Gastrocnemius medialis (tissue), 4 donors: ENCODE results near the gene CARD6. TPM values are rescaled to one million over a fixed set of nuclear protein-coding genes. Genes with fewer than 3 reads are reported as not detected.
"Not testable (repeated sequence)": the region's sequence is repeated elsewhere in the genome, so short reads cannot be mapped to it uniquely, and the experiment has no call there.

ENCODE experiments used
- ATAC-seq, 2 donors: fragments of 150-250 bp; one replicate each; pipeline ENCODE4 v1.9.1; 2016
- DNase-seq, 2 donors: peaks; one replicate each; pipeline ENCODE4 v3.0.0-alpha.2; 2019
- H3K27ac ChIP-seq, 4 donors: fragments of 200-600 bp; sonication (generic); 1 replicate in 1 of 4; 2 replicates in 3 of 4; pipeline ENCODE4 v1.5.1; 2016 to 2018; ENCODE audit warnings: mild to moderate bottlenecking in 2 of 4, moderate library complexity in 1 of 4
- H3K27me3 ChIP-seq, 3 donors: fragments of 200-600 bp; sonication (generic) in 2 of 3; 1 replicate in 1 of 3; 2 replicates in 2 of 3; pipeline versions ENCODE4 v1.5.1 to v1.6.0; 2016 to 2019; ENCODE audit warnings: mild to moderate bottlenecking in 1 of 3, moderate library complexity in 1 of 3
- H3K36me3 ChIP-seq, 2 donors: fragments of 200-600 bp; sonication (generic) in 1 of 2; one replicate each; pipeline ENCODE4 v1.5.1; 2017 to 2018
- H3K4me1 ChIP-seq, 2 donors: fragments of 200-600 bp; sonication (generic) in 1 of 2; one replicate each; pipeline ENCODE4 v1.5.1; 2016 to 2017; ENCODE audit warnings: mild to moderate bottlenecking in 2 of 2
- H3K4me3 ChIP-seq, 4 donors: fragments of 200-600 bp; sonication (generic) in 3 of 4; 1 replicate in 1 of 4; 2 replicates in 3 of 4; pipeline ENCODE4 v1.5.1; 2016 to 2019; ENCODE audit warnings: mild to moderate bottlenecking in 2 of 4
- H3K9me3 ChIP-seq, 3 donors: fragments of 200-600 bp; sonication (generic) in 2 of 3; 1 replicate in 1 of 3; 2 replicates in 2 of 3; pipeline ENCODE4 v1.5.1; 2016 to 2019
- POLR2A ChIP-seq, 2 donors: fragments of 450-650 bp; IDR thresholded peaks; one replicate each; pipeline ENCODE4 v1.6.1; 2017; ENCODE audit warnings: antibody characterized with exemption in 2 of 2, mild to moderate bottlenecking in 2 of 2, moderate library complexity in 2 of 2
- in situ Hi-C, 4 donors: fragments of 200-750 bp; cut with MboI; loops; one replicate each; pipeline versions ENCODE4 v1.15.0 to v1.8.0; 2017; ENCODE audit warnings: low sequenced_read_pairs in 4 of 4
- intact Hi-C: fragments of 100-400 bp; cut with DNase I; formaldehyde crosslinking; loops from one replicate; pipeline ENCODE4 v1.15.1; 2023; ENCODE audit warnings: low total_unique reads
- total RNA-seq, 4 donors: library from RNA; depleted of rRNA; stranded (reverse); fragments of >200 nt; gene quantifications; one replicate each; pipeline versions ENCODE4 v1.1.0 to v1.2.3, GENCODE V29; 2016
- TF ChIP-seq, protein P1 (sequence below), 5 experiments: fragments of 450-650 bp in 3 of 5; fragments of 200-600 bp in 2 of 5; sonication (generic) in 2 of 5; IDR thresholded peaks in 4 of 5; conservative IDR thresholded peaks in 1 of 5; 1 replicate in 4 of 5; 2 replicates in 1 of 5; pipeline ENCODE4 v1.5.1; 2016 to 2019; ENCODE audit warnings: antibody characterized with exemption in 5 of 5, mild to moderate bottlenecking in 3 of 5, moderate library complexity in 3 of 5

CARD6 gene
- total RNA-seq, 4 donors from 2014 or later, result 3.6 to 4.5 (median 3.8) TPM

DNA sequence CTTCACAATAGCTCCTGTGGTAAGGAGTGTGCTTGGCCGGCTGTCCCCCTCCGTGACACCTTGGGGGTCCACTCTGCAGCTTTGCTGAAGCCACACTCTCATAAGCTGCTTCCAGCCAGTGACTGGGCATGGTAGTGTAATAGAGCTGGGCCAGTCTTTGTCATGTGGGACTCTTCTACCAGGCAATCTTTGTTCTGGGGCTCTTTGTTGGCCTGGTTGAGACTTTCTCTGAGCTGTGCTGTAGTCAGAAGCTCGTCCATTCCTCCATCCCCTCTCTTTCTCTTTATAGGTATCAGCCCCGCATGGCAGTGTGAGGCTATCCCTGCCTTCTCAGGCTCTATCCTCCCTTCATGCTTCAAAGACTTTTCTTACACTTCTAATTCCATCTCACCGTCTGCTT lies 25.7 kb downstream of the CARD6 start:
- H3K36me3 ChIP-seq, result no peaks in the 10 kb centered on the region
- no peak overlapping the region for H3K4me3 ChIP-seq
- no peaks in the 10 kb centered on the region for H3K27me3 ChIP-seq
- H3K9me3 ChIP-seq, result no peaks in the 10 kb centered on the region
- DNase-seq, result no peak
- ATAC-seq, result no peak
- TF ChIP-seq, protein P1, sequence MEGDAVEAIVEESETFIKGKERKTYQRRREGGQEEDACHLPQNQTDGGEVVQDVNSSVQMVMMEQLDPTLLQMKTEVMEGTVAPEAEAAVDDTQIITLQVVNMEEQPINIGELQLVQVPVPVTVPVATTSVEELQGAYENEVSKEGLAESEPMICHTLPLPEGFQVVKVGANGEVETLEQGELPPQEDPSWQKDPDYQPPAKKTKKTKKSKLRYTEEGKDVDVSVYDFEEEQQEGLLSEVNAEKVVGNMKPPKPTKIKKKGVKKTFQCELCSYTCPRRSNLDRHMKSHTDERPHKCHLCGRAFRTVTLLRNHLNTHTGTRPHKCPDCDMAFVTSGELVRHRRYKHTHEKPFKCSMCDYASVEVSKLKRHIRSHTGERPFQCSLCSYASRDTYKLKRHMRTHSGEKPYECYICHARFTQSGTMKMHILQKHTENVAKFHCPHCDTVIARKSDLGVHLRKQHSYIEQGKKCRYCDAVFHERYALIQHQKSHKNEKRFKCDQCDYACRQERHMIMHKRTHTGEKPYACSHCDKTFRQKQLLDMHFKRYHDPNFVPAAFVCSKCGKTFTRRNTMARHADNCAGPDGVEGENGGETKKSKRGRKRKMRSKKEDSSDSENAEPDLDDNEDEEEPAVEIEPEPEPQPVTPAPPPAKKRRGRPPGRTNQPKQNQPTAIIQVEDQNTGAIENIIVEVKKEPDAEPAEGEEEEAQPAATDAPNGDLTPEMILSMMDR (IDR thresholded peaks at IDR 0.05 in 4 of 5, conservative IDR thresholded peaks at IDR 0.05 in 1 of 5), result no peak
- no peak for TF ChIP-seq POLR2A (IDR thresholded peaks at IDR 0.05)
- intact Hi-C loops, result no loop called here
- in situ Hi-C loops, result no loop called here
- no peaks in the 10 kb centered on the region for H3K4me1 ChIP-seq
- no peak overlapping the region for H3K27ac ChIP-seq

DNA sequence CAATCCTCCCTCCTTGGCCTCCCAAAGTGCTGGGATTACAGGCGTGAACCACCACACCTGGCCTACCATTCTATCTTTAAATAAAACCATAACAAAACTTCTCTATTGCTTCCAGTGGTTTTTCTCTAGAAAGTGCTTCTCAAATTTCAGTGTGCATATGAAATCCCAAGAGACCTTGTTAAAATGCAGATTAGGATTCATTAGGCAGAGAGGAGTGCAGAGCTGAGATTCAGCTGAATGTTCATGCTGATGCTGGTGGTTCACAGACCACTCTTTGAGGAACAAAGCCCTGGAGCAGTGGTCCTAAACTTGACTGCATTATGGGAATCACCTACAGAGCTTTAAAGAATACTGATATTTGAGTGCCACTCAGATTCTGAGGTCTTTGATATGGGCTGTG lies 28.2 kb downstream of the CARD6 start:
- ATAC-seq (no peak), DNase-seq (no peak)
- intact Hi-C loops (no loop called here), in situ Hi-C loops (no loop called here)
- no peaks in the 10 kb centered on the region for H3K4me1 ChIP-seq
- no peak overlapping the region for H3K27ac ChIP-seq
- no peaks in the 10 kb centered on the region for H3K9me3 ChIP-seq
- H3K27me3 ChIP-seq, result no peaks in the 10 kb centered on the region
- H3K4me3 ChIP-seq, result no peak overlapping the region
- no peaks in the 10 kb centered on the region for H3K36me3 ChIP-seq
- TF ChIP-seq, protein P1 (IDR thresholded peaks at IDR 0.05 in 4 of 5, conservative IDR thresholded peaks at IDR 0.05 in 1 of 5), result no peak
- no peak for TF ChIP-seq POLR2A (IDR thresholded peaks at IDR 0.05)

DNA sequence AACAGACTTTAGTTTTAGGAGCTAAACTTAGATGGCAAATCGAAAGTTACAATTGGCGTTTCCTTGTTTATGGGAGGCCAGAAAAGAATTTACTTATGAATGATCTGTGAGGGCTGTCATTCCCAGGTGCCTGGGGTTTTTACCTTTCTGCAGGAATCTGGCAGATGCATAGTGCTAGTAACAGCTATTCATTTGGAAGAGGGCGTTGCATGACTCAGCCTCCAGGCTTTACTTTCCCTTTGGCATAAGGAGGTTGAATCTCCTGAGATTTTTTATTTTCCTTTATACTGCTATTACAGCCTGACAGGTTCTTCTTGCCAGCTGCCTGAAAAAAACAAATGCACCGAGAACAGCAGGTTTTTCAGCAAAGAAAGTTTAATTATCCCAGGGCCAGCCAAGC lies 30.0 kb downstream of the CARD6 start:
- Histone ChIP-seq H3K36me3 (no peaks in the 10 kb centered on the region), H3K27ac (no peak overlapping the region), H3K9me3 (no peaks in the 10 kb centered on the region), H3K27me3 (no peaks in the 10 kb centered on the region), H3K4me1 (no peaks in the 10 kb centered on the region), H3K4me3 (no peak overlapping the region)
- no peak for DNase-seq
- TF ChIP-seq, protein P1 (IDR thresholded peaks at IDR 0.05 in 4 of 5, conservative IDR thresholded peaks at IDR 0.05 in 1 of 5), result no peak
- TF ChIP-seq POLR2A (IDR thresholded peaks at IDR 0.05), result no peak
- in situ Hi-C loops (no loop called here), intact Hi-C loops (no loop called here)
- no peak for ATAC-seq

DNA sequence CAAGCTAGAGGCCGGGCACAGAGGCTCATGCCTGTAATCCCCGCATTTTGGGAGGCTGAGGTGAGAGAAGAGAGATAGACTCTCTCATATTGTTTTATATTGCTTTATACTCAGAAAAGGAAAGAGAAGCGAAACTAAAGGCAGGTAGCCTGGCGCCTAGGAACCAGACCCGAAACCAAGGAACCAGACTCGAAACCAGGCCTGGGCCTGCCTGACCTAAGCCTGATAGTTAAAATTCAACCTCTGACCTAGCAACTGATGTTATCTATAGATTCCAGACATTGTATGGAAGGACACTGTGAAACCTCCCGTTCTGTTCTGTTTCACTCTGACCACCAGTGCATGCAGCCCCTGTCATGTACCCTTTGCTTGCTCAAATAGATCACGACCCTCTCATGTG lies 31.1 kb downstream of the CARD6 start:
- DNase-seq, H3K4me3 ChIP-seq, H3K27ac ChIP-seq, H3K27me3 ChIP-seq, ATAC-seq, in situ Hi-C loops, H3K4me1 ChIP-seq, intact Hi-C loops, H3K9me3 ChIP-seq, H3K36me3 ChIP-seq: not testable (repeated sequence)

DNA sequence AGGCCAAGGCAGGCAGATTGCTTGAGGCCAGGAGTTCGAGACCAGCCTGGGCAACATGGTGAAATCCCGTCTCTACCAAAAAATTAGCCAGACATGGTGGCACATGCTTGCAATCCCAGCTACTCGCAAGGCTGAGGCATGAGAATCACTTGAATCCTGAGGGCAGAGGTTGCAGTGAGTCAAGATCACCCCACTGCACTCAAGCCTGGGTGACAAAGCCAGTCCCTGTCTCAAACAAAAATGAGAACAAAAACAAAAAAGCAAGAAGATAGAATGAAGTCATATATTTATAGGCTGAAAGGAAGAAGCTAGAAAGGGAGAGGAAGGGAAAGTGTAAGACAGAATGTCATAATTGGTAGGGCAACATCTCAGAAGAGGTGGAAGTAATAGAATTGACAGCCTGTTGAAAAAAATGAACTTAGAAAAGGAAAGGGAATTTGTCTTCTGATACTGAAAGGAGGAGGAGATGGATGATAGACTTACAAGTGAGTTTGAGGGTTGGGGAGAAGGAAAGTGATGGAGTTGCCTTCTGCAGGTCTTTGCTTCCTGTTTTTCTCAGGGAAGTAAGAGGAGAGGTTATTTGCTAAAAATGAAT lies 32.2 kb downstream of the CARD6 start:
- H3K36me3 ChIP-seq, result no peaks in the 10 kb centered on the region
- intact Hi-C loops, result no loop called here
- in situ Hi-C loops, result no loop called here
- TF ChIP-seq, protein P1 (IDR thresholded peaks at IDR 0.05 in 4 of 5, conservative IDR thresholded peaks at IDR 0.05 in 1 of 5), result no peak
- no peak for TF ChIP-seq POLR2A (IDR thresholded peaks at IDR 0.05)
- H3K27me3 ChIP-seq, result no peaks in the 10 kb centered on the region
- ATAC-seq (no peak), DNase-seq (no peak)
- H3K4me1 ChIP-seq, result no peaks in the 10 kb centered on the region
- no peak overlapping the region for H3K4me3 ChIP-seq
- H3K27ac ChIP-seq, result no peak overlapping the region
- no peaks in the 10 kb centered on the region for H3K9me3 ChIP-seq
